NCI-H748 treated with DMSO at 0.1 percent for 48 hours (cell line): ENCODE data around the gene XIRP2.

ENCODE experiments used
- DNase-seq: peaks from one replicate; lab custom pipeline; 2025; lab: John Stamatoyannopoulos, UW

The XIRP2 gene

GRCh38 chr2:167292430-167293171 lies 404.3 kb downstream of the XIRP2 start, which contains the start of gene B3GALT1:
Gene B3GALT1 (plus strand): TSS chr2:167293001.
- DNase-seq: peak; percentile 56

- no peak for DNase-seq
These were observed 405.0 kb downstream of the XIRP2 start for GRCh38 chr2:167293172-167293781.

GRCh38 chr2:167293943-167294775 lies 405.9 kb downstream of the XIRP2 start:
- DNase-seq: no peak

- DNase-seq: no peak
These were observed 406.5 kb downstream of the XIRP2 start for GRCh38 chr2:167294776-167295140.

GRCh38 chr2:167297292-167297691 lies 409.0 kb downstream of the XIRP2 start:
- DNase-seq: no peak

GRCh38 chr2:167298017-167298416 lies 409.7 kb downstream of the XIRP2 start:
- no peak for DNase-seq
